ENCODE results near the gene ZNF622.

GRCh38 chr5:16456103-16456832 lies 9.3 kb downstream of the ZNF622 start:
- TF ChIP-seq POLR2AphosphoS5 (IDR thresholded peaks at IDR 0.05; ENCODE audit: insufficient read depth, low read depth, low read length) (no peak), CTCF (IDR thresholded peaks at IDR 0.05; ENCODE audit: extremely low read depth in 1 of 2, insufficient read depth in 1 of 2, low read depth in 1 of 2, low read length in 2 of 2) (peak; percentile 56 to 65), EZH2 (IDR thresholded peaks at IDR 0.05; ENCODE audit: borderline replicate concordance, low read depth, low read length, severe bottlenecking) (no peak), POLR2A (IDR thresholded peaks at IDR 0.05; ENCODE audit: low read depth, low read length) (no peak), MAX (IDR thresholded peaks at IDR 0.05; ENCODE audit: insufficient read depth, insufficient read length) (no peak), JUN (IDR thresholded peaks at IDR 0.05; ENCODE audit: borderline replicate concordance, insufficient read depth, insufficient read length, low read depth) (peak; percentile 33)
